ENCODE results near the gene ACSBG1.

ACSBG1 gene

DNA sequence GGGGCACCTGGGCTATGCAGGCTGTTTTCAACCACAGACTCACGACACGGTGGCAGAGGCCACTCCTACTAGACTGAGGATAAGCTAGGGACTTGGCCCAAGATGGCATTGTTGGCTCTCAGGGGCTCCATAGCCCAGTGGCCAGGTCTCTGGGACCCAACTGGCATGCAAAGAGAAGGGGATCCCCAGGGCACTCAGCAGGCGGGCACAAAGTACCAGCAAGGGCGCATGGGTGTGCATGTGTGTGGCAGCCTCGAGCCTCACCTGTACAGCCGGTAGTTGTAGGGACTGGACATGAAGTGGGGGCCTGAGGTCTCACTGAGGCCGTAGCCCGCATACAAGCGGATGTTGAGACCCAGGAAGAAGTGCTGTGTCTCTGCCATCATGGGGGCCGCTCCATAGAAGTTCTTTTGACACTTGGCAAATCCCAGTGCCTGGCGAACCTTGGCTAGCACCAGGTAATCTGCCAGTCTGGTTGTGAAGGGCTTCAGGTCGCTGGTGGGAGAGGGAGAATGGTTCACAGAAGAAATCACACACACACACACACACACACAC is 55.0 kb downstream of the ACSBG1 start:
- TF ChIP-seq SPI1 (IDR thresholded peaks at IDR 0.05; ENCODE audit: borderline replicate concordance, low read depth) (no peak), POLR2AphosphoS5 (IDR thresholded peaks at IDR 0.05; ENCODE audit: low read depth) (no peak), REST (IDR thresholded peaks at IDR 0.05; ENCODE audit: insufficient replicate concordance, low read depth) (no peak)
- DNase-seq (ENCODE audit: low read depth in 1 of 2, low spot score in 1 of 2), result no peak
- no peak overlapping the region for H3K27ac ChIP-seq (replicated peaks)
- H3K27me3 ChIP-seq (ENCODE audit: insufficient read depth, poor library complexity, severe bottlenecking), result no peaks in the 10 kb centered on the region
- H3K4me3 ChIP-seq (replicated peaks; ENCODE audit: insufficient read depth, low read length), result no peak overlapping the region

DNA sequence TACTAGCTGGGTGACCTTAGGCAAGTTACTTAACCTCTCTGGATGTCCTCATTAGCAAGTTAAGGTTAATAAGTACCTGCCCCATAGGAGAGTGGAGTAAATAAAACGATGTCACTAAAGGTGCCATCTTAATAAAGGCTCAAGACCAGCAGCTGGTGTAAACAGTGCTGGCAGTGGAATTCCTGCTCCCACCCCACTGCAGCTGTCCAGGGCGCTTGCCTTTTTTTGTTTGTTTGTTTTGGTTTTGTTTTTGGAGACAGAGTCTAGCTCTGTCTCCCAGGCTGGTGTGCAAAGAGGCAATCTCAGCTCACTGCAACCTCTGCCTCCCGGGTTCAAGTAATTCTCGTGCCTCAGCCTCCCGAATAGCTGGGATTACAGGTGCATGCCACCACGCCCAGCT is 56.3 kb downstream of the ACSBG1 start:
- TF ChIP-seq GABPA (IDR thresholded peaks at IDR 0.05; ENCODE audit: low read depth), result no peak
- TF ChIP-seq CTCF (IDR thresholded peaks at IDR 0.05; ENCODE audit: insufficient read depth, low read length), result no peak
- no peak for TF ChIP-seq SPI1 (IDR thresholded peaks at IDR 0.05; ENCODE audit: borderline replicate concordance, low read depth)
- TF ChIP-seq REST (IDR thresholded peaks at IDR 0.05; ENCODE audit: insufficient replicate concordance, low read depth), result no peak
- no peak for TF ChIP-seq POLR2AphosphoS5 (IDR thresholded peaks at IDR 0.05; ENCODE audit: low read depth)
- Histone ChIP-seq H3K4me3 (replicated peaks; ENCODE audit: insufficient read depth, low read length) (no peak overlapping the region), H3K27me3 (ENCODE audit: insufficient read depth, poor library complexity, severe bottlenecking) (no peaks in the 10 kb centered on the region), H3K27ac (replicated peaks) (no peak overlapping the region)
- no peak for DNase-seq (ENCODE audit: low read depth in 1 of 2, low spot score in 1 of 2)

DNA sequence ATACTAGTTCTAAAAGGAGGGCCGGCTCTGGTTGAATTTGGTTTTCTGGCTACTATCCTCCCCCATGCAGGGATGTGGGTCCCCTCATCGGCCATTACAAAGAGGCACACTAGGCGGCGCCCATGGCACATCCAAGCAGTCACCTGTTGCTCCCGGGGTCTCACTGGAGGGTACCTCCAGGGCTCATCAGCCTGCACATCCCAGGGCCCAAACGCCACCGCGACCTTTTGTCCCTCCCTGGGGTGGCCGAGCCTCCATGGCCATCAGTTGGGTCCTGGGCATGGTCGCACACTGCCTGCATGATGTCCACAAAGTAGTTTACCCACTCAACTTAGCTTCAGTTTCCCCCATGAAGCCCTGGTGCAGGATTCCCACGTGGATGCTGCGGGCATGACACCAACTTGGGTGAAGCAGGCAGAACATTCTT is 56.9 kb downstream of the ACSBG1 start:
- H3K27ac ChIP-seq (replicated peaks), result no peak overlapping the region
- H3K27me3 ChIP-seq (ENCODE audit: insufficient read depth, poor library complexity, severe bottlenecking), result no peaks in the 10 kb centered on the region
- TF ChIP-seq GABPA (IDR thresholded peaks at IDR 0.05; ENCODE audit: low read depth) (no peak), POLR2AphosphoS5 (IDR thresholded peaks at IDR 0.05; ENCODE audit: low read depth) (no peak), CTCF (IDR thresholded peaks at IDR 0.05; ENCODE audit: insufficient read depth, low read length) (peak; percentile 11), REST (IDR thresholded peaks at IDR 0.05; ENCODE audit: insufficient replicate concordance, low read depth) (no peak), SPI1 (IDR thresholded peaks at IDR 0.05; ENCODE audit: borderline replicate concordance, low read depth) (no peak)
- no peak overlapping the region for H3K4me3 ChIP-seq (replicated peaks; ENCODE audit: insufficient read depth, low read length)
- DNase-seq (ENCODE audit: low read depth in 1 of 2, low spot score in 1 of 2), result peak in 1 of 2 experiments; percentile 19

Measured in HL-60 (cell line).